Loucy (cell line): ENCODE data around the gene RGR.

Experiments
- CTCF ChIP-seq: fragments of 200-600 bp; sonication (generic); conservative IDR thresholded peaks from 2 replicates; pipeline ENCODE4 v1.5.1; 2014; ENCODE audit warnings: mild to moderate bottlenecking, antibody characterized with exemption, low read length
- EZH2phosphoT487 ChIP-seq: fragments of 200-600 bp; IDR thresholded peaks from 2 replicates; pipeline ENCODE4 v1.6.1; 2018; ENCODE audit warnings: antibody characterized with exemption, mild to moderate bottlenecking, moderate library complexity, borderline replicate concordance

GRCh38 chr10:84262190-84262956 lies 17.5 kb downstream of the RGR start:
- TF ChIP-seq CTCF (no peak), EZH2phosphoT487 (no peak)
